Adipose tissue (tissue), 3 donors: ENCODE data around the gene MXD3. TPM values are rescaled to one million over a fixed set of nuclear protein-coding genes. Genes with fewer than 3 reads are reported as not detected.

Experiments used
- polyA plus RNA-seq, 3 donors: library from polyadenylated mRNA; stranded (reverse); fragments of 200-250 nt; gene quantifications; one replicate each; pipeline ENCODE4 v1.2.3, GENCODE V29; 2013
- donor health status: healthy with polysubstance abuse.
- donor health status: Bipolar disorder and iron deficiency.
- donor health status: healthy.

MXD3 gene
- polyA plus RNA-seq, 3 donors, result 5.4 to 11.1 (median 10.1) TPM

Other genes with a start within 250 kb of the MXD3 start
- gene FGFR4, start 225.0 kb downstream of the MXD3 start, polyA plus RNA-seq, result 10 to 100 TPM in 1 of 3 donors, under 1 TPM in 2; 0.56 to 18.9 (median 0.98) TPM
- 1 to 10 TPM; 7.1 to 8.7 (median 8.3) TPM for gene NSD1, start 178.1 kb downstream of the MXD3 start, polyA plus RNA-seq
- gene RAB24, start 8.2 kb downstream of the MXD3 start, polyA plus RNA-seq, result 10 to 100 TPM; 33.7 to 70.7 (median 59.7) TPM
- gene PRELID1, start 8.1 kb downstream of the MXD3 start, polyA plus RNA-seq, result 100 to 1,000 TPM in 2 of 3 donors, 10 to 100 TPM in 1; 94.6 to 215 (median 185) TPM
- 100 to 1,000 TPM; 100 to 227 (median 155) TPM for gene LMAN2, start 39.8 kb upstream of the MXD3 start, polyA plus RNA-seq
- 10 to 100 TPM; 10.1 to 17.9 (median 15.9) TPM for gene RGS14, start 46.0 kb upstream of the MXD3 start, polyA plus RNA-seq
- gene SLC34A1, start 72.5 kb upstream of the MXD3 start, polyA plus RNA-seq, result not detected
- gene PFN3, start 88.8 kb upstream of the MXD3 start, polyA plus RNA-seq, result not detected
- 1 to 10 TPM in 1 of 3 donors, under 1 TPM in 1, not detected in 1; 0.42 to 2.0 TPM for gene F12, start 97.7 kb upstream of the MXD3 start, polyA plus RNA-seq
- 10 to 100 TPM; 10.8 to 21.5 (median 16.2) TPM for gene GRK6, start 114.8 kb upstream of the MXD3 start, polyA plus RNA-seq
- gene PRR7, start 134.9 kb upstream of the MXD3 start, polyA plus RNA-seq, result 1 to 10 TPM in 2 of 3 donors, under 1 TPM in 1; 0.34 to 2.7 (median 1.9) TPM
- gene DBN1, start 161.7 kb upstream of the MXD3 start, polyA plus RNA-seq, result 10 to 100 TPM; 10.1 to 85.7 (median 45.1) TPM
- 100 to 1,000 TPM in 1 of 3 donors, 10 to 100 TPM in 2; 10.5 to 105 (median 54.0) TPM for gene PDLIM7, start 185.7 kb upstream of the MXD3 start, polyA plus RNA-seq
- 10 to 100 TPM in 2 of 3 donors, 1 to 10 TPM in 1; 5.2 to 17.7 (median 15.1) TPM for gene DOK3, start 197.9 kb upstream of the MXD3 start, polyA plus RNA-seq
- 10 to 100 TPM; 45.8 to 77.4 (median 77.2) TPM for gene DDX41, start 205.1 kb upstream of the MXD3 start, polyA plus RNA-seq
- gene FAM193B, start 242.7 kb upstream of the MXD3 start, polyA plus RNA-seq, result 100 to 1,000 TPM in 1 of 3 donors, 10 to 100 TPM in 2; 61.5 to 201 (median 72.5) TPM